ENCODE data around the gene DEFB126.
"Not testable (repeated sequence)": the region's sequence is repeated elsewhere in the genome, so short reads cannot be mapped to it uniquely, and the experiment has no call there.

Gene DEFB126, protein sequence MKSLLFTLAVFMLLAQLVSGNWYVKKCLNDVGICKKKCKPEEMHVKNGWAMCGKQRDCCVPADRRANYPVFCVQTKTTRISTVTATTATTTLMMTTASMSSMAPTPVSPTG

DNA sequence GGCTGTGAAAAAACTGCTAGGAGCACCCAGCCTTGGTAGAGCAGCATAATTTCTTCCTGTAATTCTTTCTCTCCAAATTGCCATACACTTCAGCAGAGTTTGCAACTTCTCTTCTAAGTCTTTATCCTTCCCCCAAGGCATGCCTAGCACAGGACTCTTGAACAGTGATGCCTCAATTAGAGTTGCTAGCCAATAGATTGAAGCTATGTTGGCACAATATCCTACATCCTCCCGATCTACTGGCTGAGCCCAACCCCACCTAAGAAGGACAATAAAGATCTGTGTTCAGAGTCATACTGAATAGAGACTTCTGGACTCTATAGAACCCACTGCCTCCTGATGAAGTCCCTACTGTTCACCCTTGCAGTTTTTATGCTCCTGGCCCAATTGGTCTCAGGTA, at the start of gene DEFB126:
DEFB126 (plus strand) TSS at position 301 of the 400 bp plus-strand sequence; CDS start at position 340, 39 bp downstream.
- DNase-seq: no peak

DNA sequence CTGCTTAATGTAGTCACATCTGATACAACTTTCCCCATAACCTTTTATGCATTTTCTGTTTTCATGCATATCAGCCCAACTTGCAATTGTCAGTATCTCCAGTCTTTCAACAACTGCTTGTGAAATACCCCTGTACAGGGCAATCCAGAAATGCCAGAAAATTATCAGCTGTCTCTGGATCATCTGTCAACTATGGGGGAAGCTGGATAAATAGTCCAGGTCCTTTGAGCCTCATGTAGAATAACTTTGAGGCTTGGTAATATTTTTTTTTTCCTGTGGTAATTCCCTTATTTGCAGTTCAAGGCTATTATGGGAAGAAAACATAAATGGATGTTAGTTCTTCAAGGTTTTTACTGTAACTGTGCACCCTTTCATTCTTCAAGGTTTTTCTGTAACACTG, 48.7 kb upstream of the DEFB126 start:
- no peak for DNase-seq

DNA sequence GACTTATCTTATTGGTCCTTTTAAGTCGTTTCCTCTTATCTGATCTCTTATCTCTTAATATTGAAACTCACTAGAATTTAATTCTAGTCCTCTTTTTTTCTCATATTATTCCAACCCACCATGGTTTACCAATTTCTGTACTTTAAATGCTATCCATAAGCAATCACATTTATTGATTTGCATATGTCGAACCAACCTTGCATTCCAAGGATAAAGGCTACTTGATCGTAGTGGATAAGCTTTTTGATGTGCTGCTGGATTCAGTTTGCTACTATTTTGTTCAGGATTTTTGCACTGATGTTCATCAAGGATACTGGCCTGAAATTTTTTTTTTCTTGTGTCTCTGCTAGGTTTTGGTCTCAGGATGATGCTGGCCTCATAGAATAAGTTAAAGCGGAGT, 47.2 kb upstream of the DEFB126 start:
- DNase-seq: no peak

DNA sequence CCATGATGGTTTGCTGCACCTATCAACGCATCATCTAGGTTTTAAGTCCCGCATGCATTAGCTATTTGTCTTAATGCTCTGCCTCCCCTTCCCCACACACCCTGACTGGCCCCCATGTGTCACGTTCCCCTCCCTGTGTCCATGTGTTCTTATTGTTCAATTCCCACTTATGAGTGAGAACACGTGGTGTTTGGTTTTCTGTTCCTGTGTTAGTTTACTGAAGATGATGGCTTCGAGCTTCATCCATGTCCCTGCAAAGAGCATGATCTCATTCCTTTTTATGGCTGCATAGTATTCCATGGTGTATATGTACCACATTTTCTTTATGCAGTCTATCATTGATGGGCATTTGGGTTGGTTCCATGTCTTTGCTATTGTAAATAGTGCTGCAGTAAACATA, 44.7 kb upstream of the DEFB126 start:
- not testable (repeated sequence) for DNase-seq

DNA sequence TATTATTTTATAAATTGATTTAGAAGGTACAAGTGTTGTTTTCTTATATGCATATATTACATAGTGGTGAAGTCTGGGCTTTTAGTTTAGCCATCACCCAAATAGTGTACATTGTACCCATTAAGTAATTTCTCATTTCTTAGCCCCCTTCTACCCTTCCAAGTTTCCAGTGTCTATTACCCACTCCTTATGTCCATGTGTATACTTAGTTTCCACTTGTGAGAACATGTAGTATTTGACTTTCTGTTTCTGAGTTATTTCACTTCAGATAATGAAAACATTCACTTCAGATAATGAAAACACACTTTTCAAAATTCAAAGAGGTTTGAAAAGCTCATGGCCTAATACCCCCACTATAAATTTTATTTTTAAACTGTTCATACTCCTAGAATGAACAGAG, 40.4 kb upstream of the DEFB126 start:
- no peak for DNase-seq

DNA sequence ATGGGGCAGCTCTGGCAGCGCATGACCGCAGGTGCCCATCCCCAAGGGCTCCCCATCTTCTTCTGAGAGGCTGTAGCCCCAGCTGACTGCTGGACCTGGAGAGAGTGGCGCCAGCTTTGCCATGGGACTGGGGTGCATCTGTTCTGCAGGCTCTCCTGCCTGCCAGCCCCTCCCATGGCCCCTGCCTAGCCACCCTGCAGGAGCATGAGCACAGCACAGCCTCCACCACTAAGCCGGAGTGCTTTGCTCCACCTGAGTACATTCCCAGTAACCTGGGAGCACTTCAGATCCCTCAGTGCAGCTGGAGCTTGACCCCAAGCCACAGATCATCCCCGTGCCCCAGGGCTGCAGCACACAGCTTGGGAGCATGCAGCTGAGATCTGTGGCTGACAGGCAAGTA, 38.9 kb upstream of the DEFB126 start:
- no peak for DNase-seq

DNA sequence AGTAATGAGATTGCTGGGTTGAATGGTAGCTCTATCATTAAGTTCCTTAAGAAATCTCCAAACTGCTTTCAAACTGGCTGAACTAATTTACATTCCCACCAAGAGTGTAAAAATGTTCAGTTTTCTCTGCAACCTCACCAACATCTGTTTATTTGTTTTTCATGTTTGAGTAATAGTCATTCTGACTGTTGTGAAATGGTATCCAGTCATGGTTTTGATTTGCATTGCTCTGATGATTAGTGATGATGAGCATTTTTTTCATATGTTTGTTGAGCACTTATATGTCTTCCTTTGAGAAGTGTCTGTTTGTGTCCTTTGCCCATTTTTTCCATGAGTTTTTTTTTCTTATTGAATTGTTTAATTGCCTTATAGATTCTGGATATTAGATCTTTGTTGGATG, 30.0 kb upstream of the DEFB126 start:
- no peak for DNase-seq

DNA sequence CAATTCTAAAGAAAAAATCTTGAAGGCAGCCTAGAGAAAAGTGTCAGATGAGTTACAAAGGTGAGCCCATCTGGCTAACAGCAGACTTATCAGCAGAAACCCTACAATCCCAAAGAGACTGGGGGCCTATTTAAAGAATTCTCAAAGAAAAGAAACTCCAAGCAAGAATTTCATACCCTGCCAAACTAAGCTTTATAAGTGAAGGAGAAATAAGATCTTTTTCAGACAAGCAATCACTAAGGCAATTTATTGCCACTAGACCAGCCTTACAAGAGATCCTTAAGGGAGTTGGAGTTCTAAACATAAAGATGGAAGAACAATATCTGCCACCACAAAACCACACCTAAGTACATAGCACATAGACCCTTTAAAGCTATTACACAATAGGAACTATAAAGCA, 24.9 kb upstream of the DEFB126 start:
- DNase-seq: no peak

DNA sequence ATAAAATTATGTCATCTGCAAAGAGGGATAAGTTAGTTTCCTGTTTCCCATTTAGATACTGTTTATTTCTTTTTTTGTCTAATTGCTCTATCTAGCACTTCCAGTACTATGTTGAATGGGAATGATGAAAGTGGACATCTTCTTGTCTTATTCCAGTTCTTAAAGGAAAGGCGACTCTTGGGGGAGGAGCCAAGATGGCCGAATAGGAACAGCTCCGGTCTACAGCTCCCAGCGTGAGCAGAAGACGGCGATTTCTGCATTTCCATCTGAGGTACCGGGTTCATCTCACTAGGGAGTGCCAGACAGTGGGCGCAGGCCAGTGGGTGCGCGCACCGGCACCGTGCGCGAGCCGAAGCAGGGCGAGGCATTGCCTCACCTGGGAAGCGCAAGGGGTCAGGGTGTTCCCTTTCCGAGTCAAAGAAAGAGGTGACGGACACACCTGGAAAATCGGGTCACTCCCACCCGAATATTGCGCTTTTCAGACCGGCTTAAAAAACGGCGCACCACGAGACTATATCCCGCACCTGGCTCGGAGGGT, 12.5 kb upstream of the DEFB126 start:
- not testable (repeated sequence) for DNase-seq

DNA sequence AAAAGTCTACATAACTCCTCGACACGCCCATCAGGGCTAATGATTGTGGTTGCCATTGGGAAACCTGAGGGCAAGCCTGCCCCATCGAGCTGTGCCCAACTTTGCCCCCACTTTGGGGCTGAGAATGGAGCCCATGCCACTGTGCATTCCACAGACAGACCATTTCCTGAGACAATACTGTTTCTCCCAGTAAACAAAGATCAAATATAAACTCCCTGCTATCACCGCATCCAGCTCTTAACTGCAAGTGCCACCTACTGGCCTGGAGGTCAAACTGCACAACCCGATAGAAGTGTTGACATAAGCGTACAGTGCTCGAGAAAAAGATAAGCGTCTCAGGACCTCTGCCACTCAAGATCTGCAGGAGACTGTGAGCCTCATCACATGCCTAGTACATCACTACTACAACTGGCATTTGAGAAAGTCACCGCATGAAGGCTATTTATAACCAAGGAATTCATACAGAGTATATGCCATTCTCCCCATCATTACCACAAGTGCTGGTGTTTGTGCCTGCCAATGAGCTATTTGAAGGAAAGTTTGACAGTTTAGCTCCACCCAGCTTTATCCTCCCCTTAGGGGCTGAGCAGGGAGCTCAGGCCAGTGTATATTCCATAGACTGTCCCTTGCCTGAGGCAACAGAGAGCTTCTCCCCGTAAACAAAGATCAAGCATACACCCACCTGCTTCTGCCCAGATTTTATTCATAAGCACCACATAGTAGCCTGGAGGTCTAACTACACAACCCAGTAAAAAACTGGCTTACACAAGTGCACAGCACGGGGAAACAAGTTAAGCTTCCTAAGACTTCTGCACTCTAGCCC, 4.5 kb upstream of the DEFB126 start:
- no peak for DNase-seq

DNA sequence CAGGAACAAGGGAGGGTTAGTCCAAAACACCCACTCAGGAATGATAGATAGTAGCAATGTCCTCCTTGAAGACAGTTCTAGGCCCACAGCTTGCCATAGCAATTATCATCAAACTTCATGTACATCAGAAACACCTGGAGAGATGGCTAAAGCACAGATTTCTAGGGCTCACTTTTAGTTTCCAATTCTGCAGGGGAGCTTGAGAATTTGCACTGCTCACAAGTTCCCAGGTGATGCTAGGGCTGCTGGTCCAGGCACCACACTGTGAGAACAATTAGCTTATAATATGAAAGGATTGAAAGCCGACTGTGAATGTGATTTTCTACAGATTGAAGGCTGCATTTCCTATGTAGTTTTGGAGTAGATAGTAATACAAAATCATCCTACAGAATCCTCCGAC, 3.5 kb downstream of the DEFB126 start:
- no peak for DNase-seq

DNA sequence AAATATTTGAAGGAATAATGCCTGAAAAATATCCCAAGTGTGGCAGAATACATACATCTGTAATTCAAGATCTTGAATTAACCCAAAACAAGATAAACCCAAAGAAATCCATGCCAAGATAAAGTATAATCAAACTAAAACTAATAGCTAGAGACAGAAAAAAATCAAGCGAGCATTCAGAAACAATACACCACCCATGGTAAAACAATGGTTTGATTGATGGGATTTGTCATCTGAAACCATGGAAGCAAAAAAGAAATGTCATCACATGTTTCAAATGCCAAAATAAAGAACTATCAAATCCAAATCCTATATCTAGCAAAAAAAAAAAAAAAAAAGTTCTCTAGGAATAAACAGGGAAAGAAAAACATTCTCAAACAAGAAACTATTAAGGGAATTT, 9.7 kb downstream of the DEFB126 start:
- DNase-seq: no peak

DNA sequence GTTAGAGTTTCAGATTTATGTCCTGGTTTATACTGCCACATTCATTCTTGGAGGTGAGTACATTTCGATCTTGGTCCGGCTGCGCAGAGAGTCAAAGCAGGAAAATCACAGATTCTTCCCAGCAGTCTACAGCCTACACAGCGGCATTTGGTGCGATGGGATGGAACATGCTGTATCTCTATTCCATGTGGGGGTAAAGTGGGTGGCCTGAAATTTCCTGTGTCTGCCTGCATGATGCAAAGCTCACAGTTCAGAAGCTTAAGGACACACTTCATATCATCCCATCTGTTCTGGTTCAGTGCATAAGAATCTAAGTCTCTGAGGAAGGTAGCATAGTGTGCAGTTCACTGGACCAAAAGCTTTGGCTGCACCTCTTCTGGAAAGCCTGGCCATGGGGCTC, 14.8 kb downstream of the DEFB126 start, which contains the start of gene DEFB127:
DEFB127 (plus strand) TSS at position 301 of the 400 bp plus-strand sequence; CDS start at position 392, 91 bp downstream.
- no peak for DNase-seq

DNA sequence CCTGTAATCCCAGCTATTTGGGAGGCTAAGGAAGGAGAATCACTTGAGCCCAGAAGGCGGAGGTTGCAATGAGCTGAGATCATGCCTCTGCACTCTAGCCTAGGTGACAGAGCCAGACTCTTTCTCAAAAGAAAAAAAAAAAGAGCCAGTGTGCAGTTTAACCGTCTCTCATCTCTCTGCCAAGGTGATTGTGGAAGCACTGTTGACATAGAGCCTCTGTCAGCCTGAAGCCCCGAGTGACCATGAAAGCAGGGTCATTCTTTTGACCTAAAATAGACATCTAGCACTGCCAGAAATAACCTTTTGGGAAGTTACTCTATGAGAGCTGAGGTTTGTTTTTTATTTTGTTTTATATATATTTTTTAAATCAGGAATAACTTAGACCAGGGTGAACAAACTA, 22.2 kb downstream of the DEFB126 start:
- no peak for DNase-seq

DNA sequence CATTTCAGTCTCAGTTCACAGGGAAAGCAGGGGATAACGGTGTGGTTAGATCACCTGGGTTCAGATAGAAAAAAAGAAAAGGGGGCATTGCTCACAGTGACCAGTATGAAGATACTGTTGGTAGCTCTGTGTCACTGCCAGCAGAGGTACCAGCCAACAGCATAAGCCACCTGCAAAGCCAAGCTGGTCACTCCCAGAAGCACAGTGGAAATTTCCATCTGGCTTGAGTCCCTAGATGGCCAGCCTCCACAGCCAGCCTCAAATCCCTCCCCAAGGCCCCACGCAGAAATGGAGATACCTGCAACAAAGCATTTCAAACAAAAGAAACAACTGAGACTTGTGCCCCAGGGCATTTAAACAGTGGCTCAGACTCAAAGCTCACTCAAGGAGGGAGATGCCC, 26.5 kb downstream of the DEFB126 start:
- no peak for DNase-seq

DNA sequence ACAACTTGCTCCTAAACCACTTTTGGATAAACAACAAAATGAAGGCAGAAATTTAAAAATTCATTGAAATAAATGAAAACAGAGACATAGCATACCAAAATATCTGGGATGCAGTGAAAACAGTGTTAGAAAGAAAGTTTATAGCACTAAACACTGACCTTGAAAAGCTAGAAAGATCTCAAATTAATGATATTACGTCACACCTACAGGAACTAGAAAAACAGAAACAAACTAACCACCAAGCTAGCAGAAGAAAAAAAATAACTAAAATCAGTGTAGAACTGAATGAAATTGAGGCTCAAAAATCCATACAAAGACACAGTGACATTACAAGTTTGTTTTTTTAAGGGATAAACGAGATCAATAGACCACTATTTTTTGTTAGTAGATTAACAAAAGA, 41.9 kb downstream of the DEFB126 start:
- DNase-seq: no peak

DNA sequence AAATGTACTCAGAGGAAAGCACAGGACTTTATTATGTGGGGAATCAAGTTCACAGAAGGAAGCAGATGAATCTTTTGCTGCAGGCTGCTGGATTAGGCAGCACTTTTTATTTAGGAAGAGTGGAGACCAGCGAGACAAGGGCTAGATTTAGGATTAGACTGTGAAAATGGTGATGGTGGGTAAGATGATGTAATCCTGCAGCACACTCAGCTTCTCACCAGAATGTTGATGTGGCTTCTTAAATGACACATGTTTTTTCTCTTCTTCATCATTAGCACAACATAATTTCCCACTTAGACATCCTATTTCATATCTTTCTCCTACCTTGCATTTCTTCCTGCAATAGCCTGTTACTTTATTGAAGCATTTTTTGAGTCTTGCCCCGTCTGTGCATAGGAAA, 45.3 kb downstream of the DEFB126 start:
- no peak for DNase-seq

DNA sequence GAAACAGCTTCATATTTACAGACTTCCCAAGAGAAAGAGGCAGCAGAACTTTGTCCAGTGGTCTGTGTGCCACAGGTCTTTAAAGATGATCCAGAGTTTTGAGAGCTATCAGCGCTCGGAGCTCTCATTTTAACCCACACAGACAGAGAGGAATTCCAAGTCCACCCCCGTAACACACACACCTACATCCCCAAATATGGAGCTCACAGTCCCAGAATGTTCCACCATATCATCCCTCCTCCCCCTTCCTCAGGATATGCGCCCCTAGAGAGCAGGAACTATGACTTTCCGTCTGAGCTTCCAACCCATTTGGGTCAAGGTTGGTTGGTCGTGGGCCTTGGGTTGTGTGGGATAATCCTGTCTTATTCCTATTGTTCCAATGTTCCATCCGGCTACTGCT, 47.2 kb downstream of the DEFB126 start, which contains the start of gene DEFB128:
DEFB128 (minus strand) TSS at position 101 of the 400 bp plus-strand sequence; CDS start at position 13, 88 bp downstream.
- no peak for DNase-seq
